K562 (cell line): ENCODE measurements around the gene TAT. TPM values are rescaled to one million over a fixed set of nuclear protein-coding genes. Genes with fewer than 3 reads are reported as not detected.

Source experiments
- CEBPB ChIP-seq: fragments of 450-650 bp; IDR thresholded peaks from 2 replicates; pipeline ENCODE4 v1.6.1; 2016; ENCODE audit warnings: missing genetic modification characterization, missing compliant biosample characterization
- EP300 ChIP-seq: IDR thresholded peaks from 2 replicates; pipeline ENCODE4 v1.6.1; 2012; ENCODE audit warnings: low read length, improper control_type of control experiment
- HMBOX1 ChIP-seq: sonication (generic); IDR thresholded peaks from 2 replicates; pipeline ENCODE4 v1.6.1; 2016
- KDM1A ChIP-seq, 2 experiments: fragments of 450-650 bp; IDR thresholded peaks; 2 replicates each; pipeline ENCODE4 v1.6.1; 2016; ENCODE audit warnings: mild to moderate bottlenecking in 2 of 2
- NEUROD1 ChIP-seq: fragments of 150-350 bp; IDR thresholded peaks from 2 replicates; pipeline ENCODE4 v1.6.1; 2014; ENCODE audit warnings: borderline replicate concordance, low read length, low read depth; ENCODE audit not compliant: partially characterized antibody
- NR2C1 ChIP-seq, 2 experiments: fragments of 450-650 bp; IDR thresholded peaks; 2 replicates each; pipeline ENCODE4 v1.6.1; 2017; ENCODE audit warnings: mild to moderate bottlenecking in 2 of 2, antibody characterized with exemption in 1 of 2, inconsistent platforms in 1 of 2, missing compliant biosample characterization in 1 of 2, missing genetic modification characterization in 1 of 2
- SMARCB1 ChIP-seq: IDR thresholded peaks from 2 replicates; pipeline ENCODE4 v1.6.1; 2011; ENCODE audit warnings: improper control_type of control experiment, low read depth; ENCODE audit not compliant: insufficient read length
- ZNF184 ChIP-seq: sonication (generic); formaldehyde crosslinking; IDR thresholded peaks from 2 replicates; pipeline ENCODE4 v1.5.0; 2020; ENCODE audit warnings: missing genetic modification reagents
- ZNF318 ChIP-seq, 2 experiments: fragments of 450-650 bp; IDR thresholded peaks; 2 replicates each; pipeline ENCODE4 v1.6.1; 2016; ENCODE audit warnings: mild to moderate bottlenecking in 2 of 2, borderline replicate concordance in 1 of 2, low read depth in 1 of 2, moderate library complexity in 1 of 2
- ZNF75A ChIP-seq: fragments of 450-650 bp; formaldehyde crosslinking; IDR thresholded peaks from 2 replicates; pipeline ENCODE4 v1.4.0; 2020; ENCODE audit warnings: mild to moderate bottlenecking
- polyA plus RNA-seq, 8 experiments: library from polyadenylated mRNA; depleted of rRNA in 4 of 8; stranded (reverse) in 5 of 8; unstranded in 3 of 8; fragments of >200 nt; fragmentation: Nextera tagmentation in 2 of 8; fragmentation: Illumina TruSeq in 1 of 8; extraction: Ambion mirVana in 2 of 8; extraction: Trizol in 1 of 8; gene quantifications; 2 replicates each; pipeline versions ENCODE4 v1.2.1 to v1.2.3, GENCODE V29; 2011 to 2014; ENCODE audit warnings: inconsistent platforms in 1 of 8, missing spikeins in 1 of 8
- total RNA-seq, 7 experiments: library from RNA; depleted of rRNA in 6 of 7; stranded (reverse); fragments of >200 nt in 6 of 7; fragmentation: Illumina TruSeq in 2 of 7; extraction: Trizol in 2 of 7; gene quantifications; 2 replicates each; pipeline versions ENCODE4 v1.2.1 to v1.2.3, GENCODE V29; 2011 to 2021; ENCODE audit warnings: low replicate concordance in 1 of 7

The TAT gene
- total and polyA plus RNA-seq, 9 of the 15 experiments (the other 6 are each of a cell fraction or from before 2014, with no cell fraction given): 0.04 to 0.24 (median 0.04) TPM; not detected in 6

- TF ChIP-seq ZNF318 (IDR thresholded peaks at IDR 0.05; ENCODE audit: borderline replicate concordance in 1 of 2, low read depth in 1 of 2) (0 out of 4 replicates have a peak, but pooled peaks of 1 of the 2 experiments have one; percentile 61), CEBPB (tag) (0 out of 2 replicates have a peak, but pooled peaks have one; percentile 6), ZNF184 (CRISPR knock-in tag) (no peak), EP300 (0 out of 2 replicates have a peak, but pooled peaks have one; percentile 1), NEUROD1 (no peak), SMARCB1 (no peak), NR2C1 (IDR thresholded peaks at IDR 0.05) (no peak), NR2C1 (tag; IDR thresholded peaks at IDR 0.05) (0 out of 2 replicates have a peak, but pooled peaks have one; percentile 1), KDM1A (IDR thresholded peaks at IDR 0.05) (peak in 1 of 2 experiments; percentile 1; a peak in 1 of 4 replicates), ZNF75A (CRISPR knock-in tag) (no peak), HMBOX1 (peak; percentile 52; the same call in 1 of the 2 replicates)
Observed at GRCh38 chr16:71565812-71566700, 10.8 kb downstream of the TAT start (continued).
